ENCODE measurements around the gene LDLRAD4.

LDLRAD4 gene

GRCh38 chr18:13574355-13574754 is 355.8 kb downstream of the LDLRAD4 start:
- Histone ChIP-seq H3K36me3 (ENCODE audit: insufficient read depth, low read depth, low read length) (no peaks in the 10 kb centered on the region), H3K27ac (ENCODE audit: low read length) (no peak overlapping the region), H3K27me3 (ENCODE audit: insufficient read depth, low read length) (no peaks in the 10 kb centered on the region), H3K4me3 (ENCODE audit: low read length) (no peak overlapping the region), H3K9me3 (ENCODE audit: insufficient read depth, low read depth, low read length) (no peaks in the 10 kb centered on the region), H3K4me1 (ENCODE audit: insufficient read depth, low read length) (no peaks in the 10 kb centered on the region), H3K9ac (ENCODE audit: low read depth, low read length) (no peak overlapping the region)

- H3K27me3 ChIP-seq (ENCODE audit: insufficient read depth, low read length): no peaks in the 10 kb centered on the region
- no peak overlapping the region for H3K27ac ChIP-seq (ENCODE audit: low read length)
- no peak overlapping the region for H3K9ac ChIP-seq (ENCODE audit: low read depth, low read length)
- H3K4me1 ChIP-seq (ENCODE audit: insufficient read depth, low read length): no peaks in the 10 kb centered on the region
- H3K4me3 ChIP-seq (ENCODE audit: low read length): no peak overlapping the region
- no peaks in the 10 kb centered on the region for H3K9me3 ChIP-seq (ENCODE audit: insufficient read depth, low read depth, low read length)
- H3K36me3 ChIP-seq (ENCODE audit: insufficient read depth, low read depth, low read length): no peaks in the 10 kb centered on the region
These were observed 356.2 kb downstream of the LDLRAD4 start for GRCh38 chr18:13574761-13575160.

GRCh38 chr18:13576598-13576997 is 358.0 kb downstream of the LDLRAD4 start:
- Histone ChIP-seq H3K27me3 (ENCODE audit: insufficient read depth, low read length) (no peaks in the 10 kb centered on the region), H3K9ac (ENCODE audit: low read depth, low read length) (no peak overlapping the region), H3K36me3 (ENCODE audit: insufficient read depth, low read depth, low read length) (no peaks in the 10 kb centered on the region), H3K4me3 (ENCODE audit: low read length) (no peak overlapping the region), H3K4me1 (ENCODE audit: insufficient read depth, low read length) (no peaks in the 10 kb centered on the region), H3K9me3 (ENCODE audit: insufficient read depth, low read depth, low read length) (no peaks in the 10 kb centered on the region), H3K27ac (ENCODE audit: low read length) (no peak overlapping the region)

GRCh38 chr18:13577091-13577697 is 358.6 kb downstream of the LDLRAD4 start:
- no peaks in the 10 kb centered on the region for H3K9me3 ChIP-seq (ENCODE audit: insufficient read depth, low read depth, low read length)

GRCh38 chr18:13577781-13578180 is 359.2 kb downstream of the LDLRAD4 start:
- no peaks in the 10 kb centered on the region for H3K4me1 ChIP-seq (ENCODE audit: insufficient read depth, low read length)
- no peak overlapping the region for H3K4me3 ChIP-seq (ENCODE audit: low read length)
- H3K9ac ChIP-seq (ENCODE audit: low read depth, low read length): no peak overlapping the region
- no peaks in the 10 kb centered on the region for H3K27me3 ChIP-seq (ENCODE audit: insufficient read depth, low read length)
- no peaks in the 10 kb centered on the region for H3K9me3 ChIP-seq (ENCODE audit: insufficient read depth, low read depth, low read length)
- H3K36me3 ChIP-seq (ENCODE audit: insufficient read depth, low read depth, low read length): no peaks in the 10 kb centered on the region
- H3K27ac ChIP-seq (ENCODE audit: low read length): no peak overlapping the region

More at GRCh38 chr18:13577091-13577697, 358.6 kb downstream of the LDLRAD4 start:
- Histone ChIP-seq H3K4me3 (ENCODE audit: low read length) (no peak overlapping the region), H3K4me1 (ENCODE audit: insufficient read depth, low read length) (no peaks in the 10 kb centered on the region), H3K27me3 (ENCODE audit: insufficient read depth, low read length) (no peaks in the 10 kb centered on the region), H3K27ac (ENCODE audit: low read length) (no peak overlapping the region), H3K9ac (ENCODE audit: low read depth, low read length) (no peak overlapping the region), H3K36me3 (ENCODE audit: insufficient read depth, low read depth, low read length) (no peaks in the 10 kb centered on the region)

- Histone ChIP-seq H3K9ac (ENCODE audit: low read depth, low read length) (no peak overlapping the region), H3K4me1 (ENCODE audit: insufficient read depth, low read length) (no peaks in the 10 kb centered on the region), H3K9me3 (ENCODE audit: insufficient read depth, low read depth, low read length) (no peaks in the 10 kb centered on the region), H3K27me3 (ENCODE audit: insufficient read depth, low read length) (no peaks in the 10 kb centered on the region), H3K36me3 (ENCODE audit: insufficient read depth, low read depth, low read length) (no peaks in the 10 kb centered on the region), H3K27ac (ENCODE audit: low read length) (no peak overlapping the region), H3K4me3 (ENCODE audit: low read length) (no peak overlapping the region)
These were observed 359.8 kb downstream of the LDLRAD4 start for GRCh38 chr18:13578400-13578799.

DNA sequence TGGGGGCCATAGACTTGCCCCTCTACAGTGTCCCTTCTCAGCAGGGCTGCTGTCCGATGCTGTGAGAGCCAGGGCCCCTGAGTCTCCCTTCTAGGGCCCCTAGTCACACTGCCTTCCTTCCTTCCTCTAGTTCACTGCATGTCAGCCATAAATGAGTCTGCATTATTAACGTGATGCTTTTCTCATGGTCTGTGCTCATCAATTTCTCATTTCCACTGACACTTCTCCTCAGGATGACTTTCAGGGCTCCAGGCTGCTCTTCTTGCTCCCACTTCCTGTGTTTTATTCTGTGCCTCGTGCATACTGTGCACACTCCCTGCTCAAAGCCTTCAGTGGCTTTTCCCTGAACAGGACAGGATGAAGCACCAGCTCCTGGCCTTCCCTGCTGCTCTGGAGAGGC is 361.3 kb downstream of the LDLRAD4 start:
- no peak overlapping the region for H3K4me3 ChIP-seq (ENCODE audit: low read length)
- H3K36me3 ChIP-seq (ENCODE audit: insufficient read depth, low read depth, low read length): no peaks in the 10 kb centered on the region
- H3K27me3 ChIP-seq (ENCODE audit: insufficient read depth, low read length): no peaks in the 10 kb centered on the region
- H3K4me1 ChIP-seq (ENCODE audit: insufficient read depth, low read length): no peaks in the 10 kb centered on the region
- no peak overlapping the region for H3K27ac ChIP-seq (ENCODE audit: low read length)
- H3K9me3 ChIP-seq (ENCODE audit: insufficient read depth, low read depth, low read length): no peaks in the 10 kb centered on the region
- no peak overlapping the region for H3K9ac ChIP-seq (ENCODE audit: low read depth, low read length)

DNA sequence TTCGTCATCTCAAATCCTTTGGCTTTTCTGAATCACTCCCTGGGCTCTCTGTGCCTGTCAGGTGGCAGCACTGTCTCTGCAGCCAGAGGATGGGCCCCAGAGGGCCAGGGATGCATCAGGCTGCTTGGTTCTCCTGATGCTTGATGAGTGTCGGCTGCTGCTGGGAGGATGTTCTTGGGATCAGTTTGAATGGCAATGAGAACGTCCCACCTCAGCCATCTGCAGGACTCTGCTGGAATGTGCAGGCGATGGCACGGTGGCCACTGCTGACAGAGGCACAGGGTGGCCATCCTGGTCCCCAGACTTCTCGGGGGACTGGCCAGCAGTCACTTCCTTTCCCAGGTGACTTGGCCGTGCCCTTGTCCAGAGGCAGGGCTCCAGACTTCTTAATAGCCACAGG is 361.8 kb downstream of the LDLRAD4 start:
- H3K4me3 ChIP-seq (ENCODE audit: low read length): no peak overlapping the region
- H3K9ac ChIP-seq (ENCODE audit: low read depth, low read length): no peak overlapping the region
- H3K27ac ChIP-seq (ENCODE audit: low read length): no peak overlapping the region
- H3K36me3 ChIP-seq (ENCODE audit: insufficient read depth, low read depth, low read length): no peaks in the 10 kb centered on the region
- H3K4me1 ChIP-seq (ENCODE audit: insufficient read depth, low read length): no peaks in the 10 kb centered on the region
- H3K27me3 ChIP-seq (ENCODE audit: insufficient read depth, low read length): no peaks in the 10 kb centered on the region
- no peaks in the 10 kb centered on the region for H3K9me3 ChIP-seq (ENCODE audit: insufficient read depth, low read depth, low read length)

DNA sequence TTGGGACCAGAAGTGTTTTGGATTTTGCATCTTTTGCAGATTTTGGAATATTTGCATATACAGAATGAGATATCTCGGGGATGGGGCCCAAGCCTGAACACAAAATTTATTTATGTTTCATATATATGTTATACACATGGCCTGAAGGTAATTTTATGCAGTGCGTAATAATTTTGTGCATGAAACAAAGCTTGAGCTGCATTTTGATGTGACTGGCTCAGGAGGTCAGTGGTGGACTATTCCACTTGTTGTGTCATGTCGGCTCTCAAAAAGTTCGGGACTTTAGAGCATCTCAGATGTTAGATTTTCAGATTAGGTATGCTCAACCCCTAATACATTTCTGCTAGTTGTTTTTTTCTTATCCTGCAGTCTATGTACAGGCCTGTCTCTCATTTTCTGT is 362.4 kb downstream of the LDLRAD4 start:
- no peaks in the 10 kb centered on the region for H3K9me3 ChIP-seq (ENCODE audit: insufficient read depth, low read depth, low read length)
- no peaks in the 10 kb centered on the region for H3K27me3 ChIP-seq (ENCODE audit: insufficient read depth, low read length)
- no peaks in the 10 kb centered on the region for H3K4me1 ChIP-seq (ENCODE audit: insufficient read depth, low read length)
- H3K36me3 ChIP-seq (ENCODE audit: insufficient read depth, low read depth, low read length): no peaks in the 10 kb centered on the region
- H3K4me3 ChIP-seq (ENCODE audit: low read length): no peak overlapping the region
- H3K27ac ChIP-seq (ENCODE audit: low read length): no peak overlapping the region
- H3K9ac ChIP-seq (ENCODE audit: low read depth, low read length): no peak overlapping the region

GRCh38 chr18:13581496-13582177 is 363.1 kb downstream of the LDLRAD4 start:
- Histone ChIP-seq H3K27me3 (ENCODE audit: insufficient read depth, low read length) (no peaks in the 10 kb centered on the region), H3K4me1 (ENCODE audit: insufficient read depth, low read length) (no peaks in the 10 kb centered on the region), H3K36me3 (ENCODE audit: insufficient read depth, low read depth, low read length) (no peaks in the 10 kb centered on the region), H3K4me3 (ENCODE audit: low read length) (no peak overlapping the region), H3K9ac (ENCODE audit: low read depth, low read length) (no peak overlapping the region), H3K27ac (ENCODE audit: low read length) (no peak overlapping the region), H3K9me3 (ENCODE audit: insufficient read depth, low read depth, low read length) (no peaks in the 10 kb centered on the region)

DNA sequence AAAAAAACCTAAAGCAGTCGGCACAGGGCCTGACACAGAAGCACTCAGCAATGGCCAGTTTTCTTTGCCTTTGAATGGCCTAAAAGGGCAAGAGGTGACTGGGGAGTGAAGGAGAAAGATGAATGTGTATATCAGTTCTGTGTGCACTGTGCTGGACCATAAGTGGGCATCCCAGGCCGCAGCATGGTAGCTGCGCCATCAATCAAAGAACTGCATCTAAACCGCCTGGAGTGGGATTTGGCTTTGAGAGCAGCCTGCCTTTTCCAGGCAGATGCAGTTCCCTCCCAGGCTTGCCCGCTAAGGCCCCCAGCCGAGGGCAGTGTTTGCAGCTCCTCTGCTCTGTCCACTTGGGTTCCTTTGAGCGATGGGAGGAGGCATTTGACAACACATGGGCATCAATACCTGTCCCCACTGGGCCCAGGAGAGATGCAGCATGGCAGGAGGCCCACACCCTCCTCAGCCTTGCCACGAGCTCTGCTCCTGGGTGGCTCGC is 363.7 kb downstream of the LDLRAD4 start:
- H3K9ac ChIP-seq (ENCODE audit: low read depth, low read length): no peak overlapping the region
- H3K27ac ChIP-seq (ENCODE audit: low read length): no peak overlapping the region
- H3K9me3 ChIP-seq (ENCODE audit: insufficient read depth, low read depth, low read length): no peaks in the 10 kb centered on the region
- H3K36me3 ChIP-seq (ENCODE audit: insufficient read depth, low read depth, low read length): no peaks in the 10 kb centered on the region
- no peaks in the 10 kb centered on the region for H3K4me1 ChIP-seq (ENCODE audit: insufficient read depth, low read length)
- no peak overlapping the region for H3K4me3 ChIP-seq (ENCODE audit: low read length)
- H3K27me3 ChIP-seq (ENCODE audit: insufficient read depth, low read length): no peaks in the 10 kb centered on the region

All from iPS-20b (cell line).